NCI-H2107 (cell line): ENCODE measurements around the gene KRTAP4-3.
"Not testable (repeated sequence)": the region's sequence is repeated elsewhere in the genome, so short reads cannot be mapped to it uniquely, and the experiment has no call there.

ENCODE experiments used
- DNase-seq: peaks from one replicate; lab custom pipeline; 2025; lab: John Stamatoyannopoulos, UW

KRTAP4-3 gene

DNA sequence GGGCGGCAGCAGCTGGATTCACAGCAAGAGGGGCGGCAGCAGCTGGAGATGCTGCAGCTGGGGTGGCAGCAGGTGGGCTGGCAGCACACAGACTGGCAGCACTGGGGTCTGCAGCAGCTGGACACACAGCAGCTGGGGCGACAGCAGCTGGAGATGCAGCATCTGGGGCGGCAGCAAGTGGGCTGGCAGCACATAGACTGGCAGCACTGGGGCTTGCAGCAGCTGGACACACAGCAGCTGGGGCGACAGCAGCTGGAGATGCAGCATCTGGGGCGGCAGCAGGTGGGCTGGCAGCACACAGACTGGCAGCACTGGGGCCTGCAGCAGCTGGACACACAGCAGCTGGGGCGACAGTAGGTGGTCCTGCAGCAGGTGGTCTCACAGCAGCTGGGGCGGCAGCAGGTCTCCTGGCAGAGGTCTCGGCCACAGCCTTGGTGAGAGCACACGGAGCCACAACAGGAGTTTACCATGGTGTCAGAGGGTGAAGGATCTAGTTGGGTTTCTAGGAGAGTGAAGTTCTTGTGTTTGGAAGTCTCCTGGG lies 50.1 kb downstream of the KRTAP4-3 start, which contains the start of gene KRTAP4-11:
KRTAP4-11 (minus strand) TSS at position 528 of the 541 bp plus-strand sequence; CDS start at position 470, 58 bp downstream.
- DNase-seq, result not testable (repeated sequence)
